NCI-H1092 (cell line): ENCODE data around the gene GBX1.

Experiments used
- DNase-seq: peaks from one replicate; lab custom pipeline; 2025; lab: John Stamatoyannopoulos, UW

The GBX1 gene

DNA sequence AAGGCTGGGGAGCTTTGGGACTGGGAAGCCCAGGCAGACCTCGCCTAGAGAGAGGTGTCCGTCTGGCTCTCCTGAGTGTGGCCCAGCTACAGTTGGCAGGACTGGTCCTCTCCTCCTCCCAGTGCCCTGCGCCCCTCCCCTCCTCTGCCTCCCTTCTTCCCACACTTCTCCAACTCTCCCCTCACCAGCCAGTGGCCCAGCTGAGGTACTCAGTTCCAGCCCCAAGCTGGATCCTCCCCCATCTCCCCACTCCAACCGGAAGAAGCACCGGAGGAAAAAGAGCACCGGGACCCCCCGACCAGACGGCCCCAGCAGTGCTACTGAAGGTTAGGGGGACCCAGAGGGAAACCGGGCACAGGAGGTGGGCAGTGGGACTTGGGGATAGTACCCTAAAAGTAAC is 27.7 kb downstream of the GBX1 start:
- no peak for DNase-seq

DNA sequence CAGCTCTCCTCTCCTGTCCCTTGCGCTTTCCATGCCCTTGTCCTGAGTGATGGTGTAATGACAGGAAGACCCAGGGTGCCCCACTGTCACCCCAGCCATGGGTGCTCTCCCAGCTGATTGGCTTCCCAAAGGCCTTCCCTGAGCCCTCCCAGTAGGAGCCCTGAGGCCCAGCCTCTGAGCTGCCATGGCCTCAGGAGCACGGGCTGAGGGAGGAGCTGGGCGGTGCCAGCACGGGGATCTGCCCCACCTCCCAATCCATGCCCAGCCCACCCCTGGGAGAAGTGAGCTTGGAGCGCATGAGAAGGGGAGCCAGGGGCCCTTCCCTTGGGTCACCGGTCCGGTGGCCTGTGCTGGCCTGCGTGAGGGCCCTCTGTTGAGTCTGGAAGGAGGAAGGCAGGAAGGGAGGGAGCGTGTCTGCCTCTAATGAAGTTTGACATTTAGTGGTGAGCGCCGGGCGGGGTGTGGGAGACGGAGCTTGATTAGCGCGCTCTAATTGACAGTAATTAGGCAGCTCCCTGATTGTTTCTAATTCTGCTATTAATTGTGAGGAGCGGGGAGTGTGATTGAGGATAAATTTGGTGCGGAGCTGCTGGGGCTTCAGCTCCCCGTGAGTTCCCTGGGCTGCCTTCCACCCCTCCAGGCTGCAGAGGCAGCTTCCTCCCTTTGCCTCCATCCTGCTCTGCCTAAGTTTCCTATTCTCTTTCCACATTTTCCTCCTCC is 28.3 kb downstream of the GBX1 start:
- DNase-seq = no peak

DNA sequence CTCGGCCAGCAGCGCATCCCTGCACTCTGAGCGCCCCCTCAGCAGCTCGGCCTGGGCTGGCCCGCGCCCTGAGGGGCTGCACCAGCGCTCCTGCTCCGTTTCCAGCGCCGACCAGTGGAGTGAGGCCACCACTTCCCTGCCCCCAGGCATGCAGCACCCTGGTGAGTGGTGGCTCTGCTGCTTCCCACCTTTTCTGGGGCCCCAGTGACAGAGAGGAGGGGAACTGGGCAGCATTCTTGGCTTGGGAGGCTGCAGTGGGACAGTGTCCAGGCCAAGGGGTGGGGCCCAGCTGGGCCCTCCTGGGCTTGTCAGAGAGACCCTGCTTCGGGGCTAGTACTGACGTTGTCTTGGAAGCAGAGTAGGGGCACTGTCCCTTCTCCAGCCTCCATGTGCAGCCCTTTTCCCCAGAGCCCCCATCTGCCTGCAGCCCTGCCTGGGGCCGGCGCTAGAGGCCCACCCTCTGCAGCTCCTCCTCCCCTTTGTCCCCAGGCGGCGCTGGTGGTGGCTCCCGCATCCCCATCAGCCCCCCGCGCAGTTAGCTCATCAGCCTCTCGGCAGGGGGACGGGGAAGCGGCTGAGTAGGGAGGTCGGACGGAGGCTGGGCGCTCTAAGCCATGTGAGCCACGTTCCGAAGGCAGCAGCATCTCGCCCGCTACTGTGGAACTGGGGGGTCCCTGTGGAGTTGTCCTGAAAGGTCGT is 29.2 kb downstream of the GBX1 start:
- no peak for DNase-seq

DNA sequence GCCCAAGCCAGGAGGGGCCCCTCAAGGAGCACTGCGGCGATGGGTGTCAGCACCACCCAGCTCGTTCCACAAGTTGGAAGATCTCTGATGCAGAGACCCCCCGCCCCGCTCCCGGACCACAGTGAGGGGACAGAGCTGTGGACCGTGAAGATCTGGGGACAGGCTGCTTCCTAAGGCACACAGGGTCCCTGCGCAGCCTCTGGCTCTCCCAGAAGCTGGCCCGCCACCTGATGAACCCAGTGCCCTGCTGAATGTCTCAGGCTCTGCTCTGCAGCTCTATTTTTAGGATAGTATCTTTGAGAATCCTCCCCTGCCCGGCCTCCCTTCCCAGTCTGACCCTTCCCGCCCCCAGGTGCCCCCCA is 29.7 kb downstream of the GBX1 start:
- DNase-seq = no peak

DNA sequence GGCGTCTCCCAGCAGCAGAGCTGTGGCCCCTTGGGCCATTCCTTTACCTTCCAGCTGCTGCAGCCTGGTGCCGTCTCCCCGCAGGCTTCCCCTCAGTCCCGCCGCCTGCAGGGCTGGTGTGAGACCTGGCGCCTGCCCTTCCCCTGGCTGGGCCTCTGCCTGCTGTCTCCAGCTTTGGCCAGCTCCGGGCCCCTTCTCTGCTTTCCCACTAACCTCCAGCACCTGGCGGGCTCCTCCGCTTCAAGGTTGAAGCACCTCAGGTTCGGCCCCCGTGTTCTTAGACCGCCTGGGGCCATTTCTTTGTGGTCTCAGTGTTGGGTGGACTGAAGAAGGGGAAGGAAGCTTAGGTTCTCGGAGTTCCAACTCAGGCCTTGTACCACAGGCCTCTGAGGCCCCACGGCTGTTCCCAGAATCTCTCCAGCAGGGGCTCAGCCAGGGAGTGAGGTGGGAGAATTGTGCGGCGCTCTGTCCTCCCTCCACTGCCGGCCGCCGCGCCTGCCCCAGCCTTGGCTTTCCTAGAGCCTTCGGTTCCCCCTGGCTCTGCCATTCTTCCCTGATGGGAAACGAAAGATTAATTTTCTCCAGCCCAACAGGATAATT is 30.3 kb downstream of the GBX1 start:
- no peak for DNase-seq

DNA sequence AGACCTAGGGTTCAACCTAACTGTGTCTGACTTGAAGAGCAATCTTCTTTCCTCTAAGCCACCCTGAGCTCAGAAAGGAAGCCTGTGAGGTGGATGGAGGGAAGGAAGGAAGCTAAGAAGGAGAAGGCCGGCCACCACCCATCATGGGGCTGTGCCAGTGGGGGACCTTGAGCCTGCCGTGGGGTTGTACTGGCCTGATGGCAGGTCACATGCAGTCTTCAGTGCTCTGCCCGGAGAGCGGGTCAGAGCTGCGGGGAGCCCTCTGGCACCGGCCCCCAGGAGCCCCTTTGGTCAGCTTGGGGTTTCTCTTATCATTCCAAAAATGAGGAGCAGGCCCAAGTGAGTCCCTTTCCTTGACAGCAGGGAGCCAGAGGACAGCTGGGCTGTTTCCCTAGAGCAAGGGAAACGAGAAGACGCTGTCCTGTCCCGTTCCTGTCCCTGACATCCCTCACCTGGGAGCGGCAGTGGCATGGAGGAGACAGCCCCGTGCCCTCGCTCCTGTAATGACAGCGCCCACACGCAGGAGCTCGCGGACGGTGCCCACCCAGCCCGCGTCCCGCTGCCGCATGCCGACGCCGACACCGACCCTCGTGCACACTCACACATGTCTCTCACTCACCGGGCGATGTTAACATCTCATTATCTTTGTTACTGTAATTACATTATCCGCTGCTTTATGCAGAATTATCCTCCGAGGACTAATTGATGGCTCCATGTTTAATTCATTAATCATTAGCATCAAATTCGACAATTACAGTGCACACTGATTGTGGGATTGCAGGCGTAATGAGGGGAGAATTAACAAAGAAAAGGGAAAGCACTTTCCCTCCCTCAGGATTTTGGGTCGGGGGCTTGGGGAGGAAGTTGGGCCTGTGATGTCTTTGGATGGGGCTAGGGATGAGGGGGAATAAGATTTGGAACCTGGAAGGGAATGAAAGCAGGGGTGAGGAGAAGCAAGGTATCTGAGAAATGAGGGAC is 31.3 kb downstream of the GBX1 start:
- DNase-seq = no peak

DNA sequence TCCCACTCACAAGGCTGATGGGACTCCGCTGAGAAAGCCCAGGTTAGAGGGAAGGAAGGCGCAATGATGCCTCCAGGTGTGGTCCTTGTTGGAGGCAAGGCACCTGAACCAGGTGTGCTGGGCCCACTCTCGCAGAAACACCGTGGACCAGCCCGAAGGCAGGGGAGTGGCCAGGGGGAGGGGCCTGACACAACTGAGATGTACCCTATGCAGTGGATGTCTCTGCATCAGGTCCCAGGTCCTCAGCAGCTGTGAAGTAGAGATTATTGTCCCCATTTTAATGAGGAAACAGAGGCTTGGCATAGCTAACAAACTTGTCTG is 32.0 kb downstream of the GBX1 start:
- no peak for DNase-seq

DNA sequence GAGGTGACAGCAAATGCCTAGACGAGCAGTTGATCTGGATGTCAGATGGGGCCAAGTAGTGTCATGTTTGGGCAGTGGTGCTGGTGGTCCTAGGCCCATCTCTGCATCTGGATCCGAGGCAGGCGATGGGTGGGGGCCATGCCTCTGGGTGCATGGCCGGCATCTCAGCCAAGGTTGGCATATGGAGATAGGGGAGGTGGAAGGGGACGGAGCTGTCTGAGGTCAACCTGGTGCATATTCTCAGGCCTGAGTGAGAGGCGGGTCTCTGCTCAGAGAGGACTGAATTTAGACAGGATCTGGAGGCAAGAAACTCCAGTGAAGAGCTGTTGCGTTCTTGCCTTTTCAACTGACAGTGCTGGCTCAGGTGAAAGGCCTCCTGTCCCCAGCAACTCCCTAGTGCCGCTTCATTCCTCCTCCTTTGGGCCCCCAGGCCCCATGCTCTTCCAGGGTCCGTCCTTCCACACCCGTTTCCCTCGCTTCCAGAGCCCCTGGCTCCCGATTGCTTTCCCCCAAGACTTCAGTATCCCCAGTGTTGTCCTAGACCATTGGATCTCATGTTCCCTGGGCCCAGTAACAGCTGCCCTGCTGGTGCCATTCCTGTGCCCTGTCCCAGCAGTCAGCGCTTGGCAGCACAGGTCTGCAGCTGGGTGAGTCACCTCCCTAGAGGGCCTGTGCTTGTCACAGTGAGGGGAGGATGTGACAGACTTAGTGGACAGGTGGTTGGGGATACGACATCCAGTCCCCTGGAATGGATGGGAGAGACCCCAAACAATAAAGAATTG is 32.6 kb downstream of the GBX1 start:
- DNase-seq = no peak

DNA sequence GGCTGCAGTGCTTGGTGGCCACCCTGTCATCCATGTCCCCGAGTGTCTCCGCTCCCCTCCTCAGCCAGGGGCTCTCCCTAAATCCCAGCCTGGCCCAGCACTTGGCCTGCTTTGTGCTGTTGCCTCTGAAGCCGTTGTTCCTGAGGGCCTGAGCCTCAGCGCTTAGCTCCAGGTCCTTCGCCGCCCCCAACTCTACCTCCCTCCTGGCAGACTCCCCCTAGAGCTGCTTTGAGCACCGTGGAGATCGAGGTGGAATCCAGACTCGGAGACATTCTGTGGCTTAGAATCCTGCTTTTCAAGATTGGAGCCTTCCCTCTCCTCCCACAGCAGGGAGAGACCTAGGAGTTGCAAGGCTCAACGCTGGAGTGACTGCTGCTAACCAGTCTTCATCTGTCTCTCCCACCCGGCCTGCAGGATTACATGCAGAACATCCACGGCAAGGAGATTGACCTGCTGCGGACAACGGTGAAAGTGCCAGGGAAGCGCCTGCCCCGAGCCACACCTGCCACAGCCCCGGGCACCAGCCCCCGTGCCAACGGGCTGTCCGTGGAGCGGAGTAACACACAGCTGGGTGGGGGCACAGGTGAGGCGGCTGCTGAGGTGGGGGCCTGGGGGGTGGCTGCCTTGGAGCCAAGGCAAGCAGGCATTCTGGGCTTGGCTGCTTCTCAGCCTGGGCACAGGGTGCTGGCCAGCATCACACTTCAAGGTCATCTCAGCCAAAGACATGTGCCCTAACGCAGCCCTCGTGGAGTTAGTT is 33.3 kb downstream of the GBX1 start:
- no peak for DNase-seq

DNA sequence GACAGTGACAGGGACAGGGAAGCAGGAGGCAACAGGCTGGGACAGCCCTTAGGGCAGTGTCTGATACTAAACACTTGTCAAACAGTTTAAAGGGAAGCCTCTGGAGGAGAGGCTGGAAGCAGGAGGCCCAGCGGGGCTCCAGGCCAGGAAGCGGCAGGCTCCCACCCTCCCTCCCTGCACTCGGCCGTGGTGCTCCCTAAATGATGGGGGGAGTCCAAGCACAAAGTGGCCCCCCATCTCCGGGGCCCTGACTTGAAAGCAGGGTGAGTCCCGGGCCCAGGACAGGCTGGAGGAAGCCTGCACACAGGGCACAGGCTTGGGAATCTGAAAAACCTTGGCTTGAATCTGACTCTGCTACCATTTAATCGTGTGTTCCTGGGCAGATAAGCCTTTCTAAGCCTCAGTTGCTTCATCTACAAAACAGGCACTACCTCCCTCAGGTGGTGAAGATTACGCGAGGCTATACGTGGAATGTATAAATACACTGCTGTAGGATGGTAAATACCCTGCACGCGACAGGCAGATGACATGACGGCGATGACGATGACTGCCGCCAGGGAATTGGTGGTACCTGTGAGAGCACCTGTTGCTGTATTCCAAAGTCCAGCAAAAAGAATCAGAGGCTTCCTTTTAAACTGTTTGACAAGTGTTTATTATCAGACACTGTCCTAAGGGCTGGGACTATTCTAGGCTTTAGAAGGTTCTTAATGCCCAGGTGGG is 34.1 kb downstream of the GBX1 start:
- DNase-seq = no peak

DNA sequence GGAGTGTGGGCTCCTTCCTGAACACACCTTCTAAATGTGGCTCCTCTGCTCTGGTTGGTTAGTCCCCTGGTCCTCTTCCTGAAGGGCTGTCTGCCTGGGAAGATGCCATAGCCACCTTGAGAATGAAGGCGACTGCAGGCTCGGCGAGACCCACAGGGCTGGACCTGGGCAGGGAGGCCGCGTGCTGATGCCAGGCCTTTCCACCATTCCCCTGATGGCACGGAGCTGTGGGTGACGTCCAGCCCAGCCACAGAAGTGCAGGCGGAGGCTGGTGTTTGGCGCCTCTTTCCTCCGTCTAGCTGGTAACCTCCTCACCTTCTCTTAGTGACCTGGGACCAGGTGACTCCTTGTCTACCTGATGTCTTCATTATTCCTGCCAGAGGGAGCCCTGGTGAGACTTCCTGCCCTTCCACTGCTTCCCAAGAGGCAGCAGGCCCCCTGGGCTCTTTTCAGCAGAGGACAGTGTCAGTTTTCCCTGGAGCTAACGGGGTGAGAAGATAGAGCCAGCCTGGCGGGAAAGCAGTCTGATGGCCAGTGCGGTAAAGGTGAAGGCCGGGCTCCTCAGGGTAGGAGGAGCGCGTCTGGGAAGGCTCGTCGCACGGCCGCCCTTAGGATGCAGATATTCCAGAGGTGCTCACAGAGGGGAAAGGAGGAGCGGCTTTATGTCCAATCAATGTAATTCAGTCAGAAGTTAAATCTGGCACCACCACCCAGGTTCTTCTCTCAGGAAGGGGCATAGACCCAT is 34.9 kb downstream of the GBX1 start:
- DNase-seq = no peak

DNA sequence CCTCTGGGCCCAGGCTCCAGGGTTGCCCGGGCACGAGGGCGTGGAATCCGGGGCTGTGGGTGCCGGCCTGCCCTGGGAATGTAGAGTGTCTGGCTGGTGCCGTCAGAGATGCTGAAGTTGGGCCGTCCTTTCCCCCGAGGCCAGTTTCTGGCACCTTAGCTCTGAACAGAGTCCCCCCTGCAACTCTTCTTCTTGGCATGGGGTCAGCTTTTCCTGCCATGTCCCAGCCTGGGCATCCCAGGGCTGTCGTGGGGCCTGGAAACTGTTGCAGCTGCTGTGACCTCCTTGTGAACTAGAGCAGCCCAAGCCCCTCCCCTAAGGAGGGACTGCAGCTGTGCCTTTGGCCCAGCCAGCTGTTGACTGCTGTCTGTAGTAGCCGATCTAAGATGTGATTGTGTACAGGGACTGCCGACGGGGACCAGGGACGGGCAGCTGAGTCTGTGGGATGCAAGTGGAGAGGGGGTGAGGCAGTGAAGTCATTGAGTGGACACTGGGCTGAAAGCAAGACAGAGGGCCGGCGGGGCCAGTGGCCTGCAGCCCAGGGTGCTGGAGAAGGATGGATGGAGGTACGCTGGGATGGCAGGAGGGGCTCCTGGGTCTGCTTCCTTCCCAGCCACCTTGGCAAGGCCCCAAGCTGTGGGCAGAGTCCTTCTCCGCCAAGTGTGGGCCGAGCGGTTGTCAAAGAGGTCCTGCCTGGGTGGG is 35.8 kb downstream of the GBX1 start:
- DNase-seq = no peak

DNA sequence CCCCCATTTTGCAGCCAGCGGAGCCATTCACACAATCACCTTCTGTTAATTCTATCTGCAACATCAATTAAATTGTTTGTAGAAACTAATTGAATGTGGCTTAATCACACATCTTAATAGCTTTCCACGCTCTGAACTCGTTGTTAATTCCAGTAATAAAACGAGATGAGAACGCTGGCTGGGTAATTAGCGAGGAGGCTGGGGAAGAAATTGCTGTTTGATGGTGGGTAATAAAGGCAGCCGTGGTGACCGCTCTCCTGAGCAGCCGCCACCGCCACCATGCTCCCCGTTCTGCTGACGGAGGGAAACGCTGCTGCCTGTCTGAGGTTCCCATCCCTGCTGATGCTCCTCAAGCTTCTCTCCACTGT is 36.3 kb downstream of the GBX1 start:
- no peak for DNase-seq

DNA sequence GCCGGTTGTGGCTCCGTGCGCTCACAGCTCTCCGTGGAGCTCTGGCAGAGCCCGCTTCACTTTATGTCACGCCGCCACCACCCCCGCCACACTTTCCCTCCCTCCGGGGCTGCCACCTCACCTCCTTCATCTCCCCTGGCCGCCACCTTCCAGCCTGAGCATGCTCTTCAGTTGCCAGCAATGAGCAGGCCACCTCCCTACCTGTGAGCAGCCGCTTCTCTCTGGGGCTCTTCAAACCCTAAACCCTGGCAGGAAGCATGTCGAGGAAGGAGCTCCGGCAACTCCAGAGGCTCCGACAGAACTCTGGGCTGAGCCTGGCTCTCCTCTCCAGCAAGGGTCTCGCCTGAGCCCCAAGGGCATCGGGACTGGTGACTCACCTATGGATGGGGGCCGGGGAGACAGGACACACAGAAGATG is 36.7 kb downstream of the GBX1 start:
- DNase-seq = no peak

DNA sequence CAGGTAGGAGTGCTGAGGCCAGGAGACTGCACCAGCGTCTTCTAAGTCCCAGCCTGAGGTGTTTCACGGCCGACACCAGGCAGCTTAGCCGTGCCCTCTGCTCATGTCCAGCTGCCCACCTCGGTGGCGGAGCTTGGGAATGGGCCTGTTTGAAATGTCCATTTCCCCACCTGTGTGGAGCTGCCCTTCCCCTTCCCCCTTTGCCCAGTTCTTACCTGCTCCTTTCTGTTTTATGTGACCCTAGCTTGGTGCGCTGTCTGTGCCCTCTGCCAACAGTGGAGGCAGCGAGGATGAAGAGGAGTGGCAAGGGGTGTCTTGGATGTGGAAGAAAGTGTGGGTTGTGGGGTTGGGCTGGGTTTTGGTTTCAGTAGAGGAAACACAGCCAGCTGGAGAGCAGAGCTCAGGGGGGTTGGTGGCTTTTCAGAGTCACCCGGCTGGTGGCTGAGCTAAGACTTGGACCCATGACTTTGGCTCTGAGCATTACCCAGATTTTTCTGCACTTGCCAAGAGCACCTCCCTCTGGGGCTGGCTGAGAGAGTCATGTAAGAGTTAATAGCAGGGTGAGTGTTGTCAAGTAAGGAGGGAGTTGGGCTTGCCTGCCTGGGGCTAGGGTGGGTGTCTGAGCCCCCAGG is 37.4 kb downstream of the GBX1 start:
- no peak for DNase-seq

DNA sequence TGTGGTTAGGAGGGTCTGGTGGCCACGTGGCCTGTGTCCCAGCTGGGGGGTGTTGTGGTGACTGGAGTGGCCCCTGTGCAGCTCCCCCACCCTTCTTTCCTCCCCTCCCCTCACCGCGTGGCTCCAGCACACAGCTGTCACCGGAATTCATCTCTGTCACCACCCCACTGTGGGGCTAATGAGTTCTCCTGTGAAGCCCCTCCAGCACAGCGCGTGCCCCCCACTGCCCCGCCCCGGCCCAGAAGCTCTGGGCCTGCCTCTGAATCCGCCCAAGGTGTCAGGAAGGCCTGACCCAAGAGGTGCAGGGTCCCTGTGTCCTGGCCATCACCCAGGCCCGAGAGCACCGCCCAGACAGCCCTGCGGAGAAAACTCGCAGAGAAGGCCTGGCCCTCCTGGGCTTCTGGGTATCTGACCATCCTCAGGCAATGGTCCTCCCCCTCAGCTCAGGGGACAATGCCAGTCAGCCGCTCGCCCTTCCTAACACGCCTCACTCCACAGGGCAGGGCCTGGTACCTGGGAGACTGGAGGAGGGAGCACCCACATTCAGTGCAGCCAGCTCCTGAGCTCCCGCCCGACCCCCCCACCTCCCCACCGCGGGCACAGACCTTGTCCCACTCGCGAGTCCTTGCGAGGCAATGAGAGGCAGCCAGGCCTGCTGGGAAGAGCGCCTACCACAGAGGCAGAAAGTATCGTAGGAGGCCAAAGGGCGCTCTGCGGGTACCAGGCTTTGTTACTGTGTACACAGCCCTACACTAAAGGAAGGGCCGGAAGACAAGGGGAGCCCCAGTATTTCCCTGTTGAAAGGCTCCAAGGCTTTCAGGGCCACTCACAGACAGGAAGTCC is 38.2 kb downstream of the GBX1 start:
- no peak for DNase-seq

DNA sequence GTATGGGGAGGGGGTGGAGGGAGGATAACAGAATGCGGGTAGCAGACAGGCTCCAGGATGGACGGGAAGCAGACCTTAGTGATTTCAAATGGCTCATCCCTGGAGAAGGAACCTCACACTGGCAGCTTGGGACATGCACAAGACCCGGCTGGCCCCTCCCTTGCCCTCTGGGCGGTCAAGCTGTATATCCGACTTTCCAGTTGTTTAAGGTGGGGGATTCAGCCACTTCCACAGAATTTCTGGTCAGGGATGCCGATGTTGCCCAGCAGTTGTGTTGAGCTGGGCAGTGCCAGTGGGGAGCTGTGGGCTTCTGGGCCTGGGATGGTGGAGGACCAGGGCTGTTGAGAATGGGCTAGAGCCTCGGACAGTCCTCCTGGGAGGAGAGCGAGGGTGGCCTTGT is 38.8 kb downstream of the GBX1 start:
- DNase-seq = no peak

DNA sequence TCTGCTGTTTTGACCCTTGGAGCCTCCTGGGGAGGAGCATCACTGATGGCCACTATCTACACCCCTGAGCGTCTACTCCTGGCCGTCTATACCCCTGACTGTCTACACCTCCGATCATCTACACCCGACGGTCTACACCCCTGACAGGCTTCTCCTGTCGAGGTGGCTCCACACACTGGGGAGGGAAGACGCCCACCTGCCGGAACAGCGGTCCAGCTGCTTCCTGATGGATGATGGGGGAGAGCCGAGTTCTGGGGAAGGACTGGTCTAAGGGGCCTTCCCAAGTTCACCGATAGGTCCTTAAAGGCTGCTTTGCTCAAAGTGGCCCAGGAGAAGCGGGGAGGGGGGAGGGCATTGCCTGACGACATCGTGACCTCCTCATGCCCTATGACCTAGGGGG is 39.4 kb downstream of the GBX1 start:
- DNase-seq = no peak
